Neural cell (in vitro differentiated cells): Measurements from ENCODE around the gene SYT17. TPM values are rescaled to one million over a fixed set of nuclear protein-coding genes. Genes with fewer than 3 reads are reported as not detected.

Experiments
- H2AFZ ChIP-seq: fragments of 200-600, 300-800 bp; sonication (generic), shearing (Covaris generic); 2 replicates; pipeline ENCODE4 v1.6.0; 2014; ENCODE audit warnings: low read depth, mild to moderate bottlenecking, antibody characterized with exemption, low read length, moderate library complexity
- H3F3A ChIP-seq: fragments of 200-600 bp; shearing (Covaris generic); 2 replicates; pipeline ENCODE4 v1.6.1; 2016; ENCODE audit warnings: mild to moderate bottlenecking, moderate library complexity, mixed read lengths, antibody characterized with exemption, low read length; ENCODE audit not compliant: insufficient read depth, poor library complexity, severe bottlenecking
- H3K27ac ChIP-seq: fragments of 200-600, 300-800 bp; sonication (generic), shearing (Covaris generic); 2 replicates; pipeline ENCODE4 v1.5.1; 2014; ENCODE audit warnings: mild to moderate bottlenecking, low read length, moderate library complexity
- H3K27me3 ChIP-seq: fragments of 300-800, 200-600 bp; sonication (generic), shearing (Covaris generic); 2 replicates; pipeline ENCODE4 v1.6.0; 2014; ENCODE audit warnings: mild to moderate bottlenecking, low read depth, low read length, moderate library complexity; ENCODE audit not compliant: insufficient read depth
- H3K36me3 ChIP-seq: fragments of 300-800, 200-600 bp; sonication (generic), shearing (Covaris generic); 2 replicates; pipeline ENCODE4 v1.5.1; 2014; ENCODE audit warnings: mild to moderate bottlenecking, antibody characterized with exemption, low read length, moderate library complexity; ENCODE audit not compliant: insufficient read depth
- H3K4me2 ChIP-seq: fragments of 300-800, 200-600 bp; sonication (generic), shearing (Covaris generic); 2 replicates; pipeline ENCODE4 v1.6.0; 2014; ENCODE audit warnings: mild to moderate bottlenecking, low read length
- H3K4me3 ChIP-seq: fragments of 300-800, 200-600 bp; sonication (generic), shearing (Covaris generic); 2 replicates; pipeline ENCODE4 v1.5.1; 2014; ENCODE audit warnings: mild to moderate bottlenecking, low read length, moderate library complexity
- H3K79me2 ChIP-seq: fragments of 200-600 bp; shearing (Covaris generic); replicated peaks from 2 replicates; pipeline ENCODE4 v1.6.0; 2014; ENCODE audit warnings: mild to moderate bottlenecking, low read length, moderate library complexity; ENCODE audit not compliant: insufficient read depth
- H3K9ac ChIP-seq: fragments of 300-800, 200-600 bp; sonication (generic), shearing (Covaris generic); 2 replicates; pipeline ENCODE4 v1.6.1; 2016; ENCODE audit warnings: mild to moderate bottlenecking, low read length, mixed read lengths
- H3K9me2 ChIP-seq: fragments of 200-600 bp; shearing (Covaris generic); 2 replicates; pipeline ENCODE4 v1.6.1; 2016; ENCODE audit warnings: mild to moderate bottlenecking, low read length, mixed read lengths; ENCODE audit not compliant: insufficient read depth
- H3K9me3 ChIP-seq: fragments of 200-600, 300-800 bp; sonication (generic), shearing (Covaris generic); 2 replicates; pipeline ENCODE4 v1.6.1; 2016; ENCODE audit warnings: mild to moderate bottlenecking, mixed run types, low read length, moderate library complexity, mixed read lengths
- H4K20me1 ChIP-seq: fragments of 200-600 bp; shearing (Covaris generic); 2 replicates; pipeline ENCODE4 v1.6.1; 2016; ENCODE audit warnings: mild to moderate bottlenecking, mixed run types; ENCODE audit not compliant: insufficient read depth
- CTCF ChIP-seq: fragments of 450-650 bp; IDR thresholded peaks from 2 replicates; pipeline ENCODE4 v1.5.1; 2014; ENCODE audit warnings: antibody characterized with exemption, mild to moderate bottlenecking, moderate library complexity; ENCODE audit not compliant: poor library complexity, severe bottlenecking
- EP300 ChIP-seq: fragments of 450-650 bp; conservative IDR thresholded peaks from 2 replicates; pipeline ENCODE4 v1.6.1; 2014; ENCODE audit warnings: antibody characterized with exemption, mild to moderate bottlenecking, moderate library complexity; ENCODE audit not compliant: poor library complexity, severe bottlenecking
- EZH2 ChIP-seq: fragments of 200-600, 300-800 bp; shearing (Covaris generic), sonication (generic); IDR thresholded peaks from 2 replicates; pipeline ENCODE4 v1.6.1; 2014; ENCODE audit warnings: antibody characterized with exemption, low read length, borderline replicate concordance, mild to moderate bottlenecking; ENCODE audit not compliant: insufficient read depth, poor library complexity, severe bottlenecking
- MXI1 ChIP-seq: fragments of 450-650 bp; conservative IDR thresholded peaks from 2 replicates; pipeline ENCODE4 v1.6.1; 2014; ENCODE audit warnings: antibody characterized with exemption, mild to moderate bottlenecking; ENCODE audit not compliant: poor library complexity, severe bottlenecking
- POLR2AphosphoS5 ChIP-seq: IDR thresholded peaks from 2 replicates; pipeline ENCODE4 v1.6.1; 2012
- RAD21 ChIP-seq: fragments of 450-650 bp; conservative IDR thresholded peaks from 2 replicates; pipeline ENCODE4 v1.6.1; 2014; ENCODE audit warnings: antibody characterized with exemption, mild to moderate bottlenecking, moderate library complexity
- REST ChIP-seq: IDR thresholded peaks from 2 replicates; pipeline ENCODE4 v1.6.1; 2012; ENCODE audit warnings: borderline replicate concordance
- TAF1 ChIP-seq: IDR thresholded peaks from 2 replicates; pipeline ENCODE4 v1.6.1; 2012; ENCODE audit warnings: low read depth
- polyA plus RNA-seq: library from polyadenylated mRNA; depleted of rRNA; stranded (reverse); fragments of >200 nt; gene quantifications from 2 replicates; pipeline ENCODE4 v1.2.3, GENCODE V29; 2014

Gene SYT17
- polyA plus RNA-seq, 1 donor from 2014 or later = 3.0 TPM

DNA sequence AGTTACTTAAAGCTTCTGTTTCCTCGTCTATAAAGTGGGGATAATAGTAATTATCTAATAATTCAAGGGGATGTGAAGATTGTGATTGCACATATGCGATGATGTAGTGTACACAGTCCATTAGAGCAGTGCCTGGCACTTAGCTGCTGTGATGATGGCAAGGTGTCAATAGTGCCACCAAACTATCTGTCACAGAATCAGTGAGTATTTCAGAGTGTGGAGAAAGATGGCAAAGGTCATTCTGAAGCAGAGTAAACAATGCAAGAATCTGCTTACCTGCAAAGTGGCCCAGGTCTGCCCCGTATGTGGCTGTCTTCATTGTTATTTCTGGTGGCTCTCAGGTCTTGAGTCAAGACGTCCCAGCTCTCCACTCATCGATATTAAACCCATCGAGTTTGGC lies 15.1 kb downstream of the SYT17 start:
- no peaks in the 10 kb centered on the region for H3F3A ChIP-seq
- H2AFZ ChIP-seq = no peak overlapping the region
- no peaks in the 10 kb centered on the region for H3K79me2 ChIP-seq
- no peaks in the 10 kb centered on the region for H3K9me3 ChIP-seq
- no peaks in the 10 kb centered on the region for H3K27me3 ChIP-seq
- no peak overlapping the region for H3K4me2 ChIP-seq
- H3K9ac ChIP-seq = no peak overlapping the region
- H3K4me3 ChIP-seq = no peak overlapping the region
- H3K36me3 ChIP-seq = no peaks in the 10 kb centered on the region
- H4K20me1 ChIP-seq = no peaks in the 10 kb centered on the region
- H3K27ac ChIP-seq = no peak overlapping the region
- TF ChIP-seq CTCF = no peak
- TF ChIP-seq EP300 = no peak
- no peak for TF ChIP-seq TAF1
- TF ChIP-seq POLR2AphosphoS5 = no peak
- no peak for TF ChIP-seq RAD21
- no peak for TF ChIP-seq MXI1
- no peak for TF ChIP-seq REST
- no peak for TF ChIP-seq EZH2
- H3K9me2 ChIP-seq = no peaks in the 10 kb centered on the region

DNA sequence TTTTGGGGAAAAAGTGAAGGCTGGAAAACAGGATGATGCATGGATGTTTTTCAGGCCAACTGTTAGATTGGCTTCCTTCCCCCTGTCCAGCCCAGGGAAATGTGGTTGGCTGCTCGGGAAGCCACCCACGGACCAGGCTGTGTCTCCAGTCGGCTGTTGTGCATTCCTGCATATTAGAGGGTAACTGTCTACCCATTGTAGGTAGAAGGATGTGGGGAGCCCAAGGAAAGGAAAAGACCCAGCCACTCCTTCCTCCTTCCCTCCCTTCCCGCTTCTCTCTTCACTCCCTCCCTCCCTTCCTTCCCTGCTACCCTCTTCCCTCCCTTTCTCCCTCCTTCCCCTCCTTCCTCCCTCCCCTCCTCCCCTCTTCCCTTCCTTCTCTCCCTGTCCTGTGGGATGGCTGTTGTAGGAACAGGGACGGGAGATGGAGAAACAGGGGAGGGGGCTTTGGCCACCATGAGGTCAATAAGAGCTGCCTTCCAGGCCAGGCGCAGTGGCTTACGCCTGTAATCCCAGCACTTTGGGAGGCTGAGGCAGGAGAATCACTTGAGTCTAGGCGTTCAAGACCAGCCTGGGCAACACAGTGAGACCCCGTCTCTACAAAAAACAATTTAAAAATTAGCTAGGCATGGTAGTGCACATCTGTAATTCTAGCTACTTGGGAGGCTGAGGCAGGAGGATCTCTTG lies 16.9 kb downstream of the SYT17 start:
- H3K4me3 ChIP-seq = no peak overlapping the region
- H3K4me2 ChIP-seq = no peak overlapping the region
- TF ChIP-seq CTCF = no peak
- TF ChIP-seq EP300 = no peak
- no peak for TF ChIP-seq POLR2AphosphoS5
- no peak for TF ChIP-seq MXI1
- no peak for TF ChIP-seq EZH2
- no peak for TF ChIP-seq REST
- TF ChIP-seq TAF1 = no peak
- no peaks in the 10 kb centered on the region for H3K9me3 ChIP-seq
- no peak overlapping the region for H2AFZ ChIP-seq
- no peaks in the 10 kb centered on the region for H3K79me2 ChIP-seq
- no peaks in the 10 kb centered on the region for H4K20me1 ChIP-seq
- H3K27me3 ChIP-seq = no peaks in the 10 kb centered on the region
- H3F3A ChIP-seq = no peaks in the 10 kb centered on the region
- no peak overlapping the region for H3K9ac ChIP-seq
- no peaks in the 10 kb centered on the region for H3K36me3 ChIP-seq
- no peaks in the 10 kb centered on the region for H3K9me2 ChIP-seq
- H3K27ac ChIP-seq = no peak overlapping the region
